ENCODE results near the gene CNIH3. TPM values are rescaled to one million over a fixed set of nuclear protein-coding genes. Genes with fewer than 3 reads are reported as not detected.

The CNIH3 gene
- total RNA-seq, 4 donors from 2014 or later = 1.9 to 7.0 (median 4.0) TPM

DNA sequence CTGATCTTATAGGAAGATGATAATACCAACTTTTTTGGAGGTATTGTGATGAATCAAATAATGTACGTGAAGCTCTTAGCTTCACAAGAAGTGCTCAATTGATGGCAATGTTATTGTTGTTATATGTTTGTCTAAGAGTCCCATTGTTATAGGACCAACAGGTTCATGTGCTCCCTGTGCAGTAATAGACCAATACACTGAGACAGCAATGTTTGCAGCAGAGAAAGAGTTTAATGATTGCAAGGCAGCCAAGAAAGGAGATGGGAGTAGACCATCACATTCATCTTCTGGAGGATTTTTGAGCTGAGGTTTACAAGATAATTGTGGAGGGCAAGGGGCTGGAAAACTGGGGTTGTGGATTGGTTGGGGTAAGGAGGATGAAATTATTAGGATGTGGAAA is 143.0 kb downstream of the CNIH3 start:
- intact Hi-C loops (cut with DNase I) = no loop called here
- 91 to 100% methylated on average over 1 of the region's 1 CpG for WGBS, 2 donors

DNA sequence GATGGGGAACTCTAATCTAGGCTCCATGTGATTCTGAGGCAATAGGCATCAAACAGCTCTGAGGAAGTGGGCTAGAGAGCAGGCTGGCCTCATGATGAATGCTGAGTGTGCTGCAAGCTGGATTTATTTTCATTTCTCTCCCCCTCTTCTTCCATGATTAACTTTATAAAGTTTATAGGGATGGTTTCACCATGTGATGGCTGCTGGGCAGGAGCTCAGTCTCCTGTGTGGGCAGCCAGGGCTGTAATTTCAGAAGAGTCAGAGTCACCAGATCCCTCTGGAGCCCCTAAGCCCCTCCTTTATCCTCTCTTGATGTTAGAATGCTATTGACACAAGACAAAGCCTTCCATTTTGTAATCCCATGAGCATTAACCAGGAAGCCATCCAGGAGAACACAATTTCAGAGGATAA is 143.6 kb downstream of the CNIH3 start:
- intact Hi-C loops (cut with DNase I) = no loop called here
- no peak overlapping the region for H3K27ac ChIP-seq
- H3K9me3 ChIP-seq = no peaks in the 10 kb centered on the region

More for the DNA sequence above, 143.0 kb downstream of the CNIH3 start:
- DNase-seq = no peak
- Histone ChIP-seq H3K27ac (no peak overlapping the region), H3K4me1 (no peaks in the 10 kb centered on the region), H3K27me3 (no peaks in the 10 kb centered on the region), H3K36me3 (no peaks in the 10 kb centered on the region), H3K4me3 (replicated peaks in 1 of 3) (no peak overlapping the region), H3K9me3 (no peaks in the 10 kb centered on the region)
- TF ChIP-seq, protein P1, sequence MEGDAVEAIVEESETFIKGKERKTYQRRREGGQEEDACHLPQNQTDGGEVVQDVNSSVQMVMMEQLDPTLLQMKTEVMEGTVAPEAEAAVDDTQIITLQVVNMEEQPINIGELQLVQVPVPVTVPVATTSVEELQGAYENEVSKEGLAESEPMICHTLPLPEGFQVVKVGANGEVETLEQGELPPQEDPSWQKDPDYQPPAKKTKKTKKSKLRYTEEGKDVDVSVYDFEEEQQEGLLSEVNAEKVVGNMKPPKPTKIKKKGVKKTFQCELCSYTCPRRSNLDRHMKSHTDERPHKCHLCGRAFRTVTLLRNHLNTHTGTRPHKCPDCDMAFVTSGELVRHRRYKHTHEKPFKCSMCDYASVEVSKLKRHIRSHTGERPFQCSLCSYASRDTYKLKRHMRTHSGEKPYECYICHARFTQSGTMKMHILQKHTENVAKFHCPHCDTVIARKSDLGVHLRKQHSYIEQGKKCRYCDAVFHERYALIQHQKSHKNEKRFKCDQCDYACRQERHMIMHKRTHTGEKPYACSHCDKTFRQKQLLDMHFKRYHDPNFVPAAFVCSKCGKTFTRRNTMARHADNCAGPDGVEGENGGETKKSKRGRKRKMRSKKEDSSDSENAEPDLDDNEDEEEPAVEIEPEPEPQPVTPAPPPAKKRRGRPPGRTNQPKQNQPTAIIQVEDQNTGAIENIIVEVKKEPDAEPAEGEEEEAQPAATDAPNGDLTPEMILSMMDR (IDR thresholded peaks at IDR 0.05) = no peak
- TF ChIP-seq POLR2A (IDR thresholded peaks at IDR 0.05) = no peak

DNA sequence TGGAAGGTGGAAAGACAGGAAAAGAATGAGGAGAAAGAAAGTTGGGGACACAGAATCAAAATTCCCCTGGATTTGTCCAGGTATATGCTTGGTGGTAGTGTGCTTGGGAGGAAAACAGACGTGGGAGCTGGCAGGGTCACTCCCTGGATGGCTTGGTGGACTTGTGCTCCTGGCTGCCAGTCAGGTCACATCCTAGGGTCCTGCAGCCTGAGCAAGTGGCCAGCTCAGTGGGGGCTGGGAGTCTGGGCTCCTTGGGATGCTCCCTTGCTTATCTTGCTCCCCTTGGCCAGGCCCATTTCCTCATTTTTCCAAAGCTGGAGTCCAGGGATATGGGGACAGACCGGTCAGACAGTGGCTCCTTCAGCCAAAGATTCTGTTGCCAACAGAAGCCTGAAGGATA is 144.0 kb downstream of the CNIH3 start:
- Histone ChIP-seq H3K27me3 (no peaks in the 10 kb centered on the region), H3K27ac (no peak overlapping the region), H3K36me3 (no peaks in the 10 kb centered on the region), H3K4me1 (no peaks in the 10 kb centered on the region), H3K9me3 (no peaks in the 10 kb centered on the region), H3K4me3 (replicated peaks in 1 of 3) (no peak overlapping the region)
- no peak for DNase-seq
- WGBS, 2 donors = 76 to 88% methylated on average over 2 of the region's 2 CpGs
- intact Hi-C loops (cut with DNase I) = no loop called here
- TF ChIP-seq, protein P1 (IDR thresholded peaks at IDR 0.05) = no peak
- no peak for TF ChIP-seq POLR2A (IDR thresholded peaks at IDR 0.05)

More for the DNA sequence above, 143.6 kb downstream of the CNIH3 start:
- TF ChIP-seq, protein P1 (IDR thresholded peaks at IDR 0.05) = no peak
- no peak for TF ChIP-seq POLR2A (IDR thresholded peaks at IDR 0.05)
- Histone ChIP-seq H3K27me3 (no peaks in the 10 kb centered on the region), H3K4me3 (replicated peaks in 1 of 3) (no peak overlapping the region), H3K4me1 (no peaks in the 10 kb centered on the region), H3K36me3 (no peaks in the 10 kb centered on the region)
- DNase-seq = no peak

DNA sequence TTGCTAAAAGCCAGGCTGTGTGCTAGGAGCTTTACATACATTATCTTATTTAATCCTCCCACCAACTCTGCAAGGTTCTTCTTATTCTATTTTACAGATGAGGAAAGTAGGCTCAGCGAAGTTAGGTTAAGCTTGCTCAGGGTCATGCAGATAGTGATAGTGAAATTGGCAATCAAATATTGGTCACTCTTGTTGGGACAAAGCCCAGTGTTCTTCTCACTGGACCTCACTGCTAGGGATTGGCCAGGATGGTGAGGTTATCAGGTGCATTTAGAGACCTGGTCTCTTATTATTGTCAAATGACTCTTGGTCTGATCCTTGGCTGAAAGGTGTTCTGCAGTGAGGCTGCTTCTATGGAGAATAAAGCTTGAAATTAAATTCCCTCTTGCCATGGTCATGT is 145.1 kb downstream of the CNIH3 start:
- no peak for TF ChIP-seq POLR2A (IDR thresholded peaks at IDR 0.05)
- TF ChIP-seq, protein P1 (IDR thresholded peaks at IDR 0.05) = no peak
- no peaks in the 10 kb centered on the region for H3K4me1 ChIP-seq
- DNase-seq = no peak
- no peaks in the 10 kb centered on the region for H3K36me3 ChIP-seq
- no peaks in the 10 kb centered on the region for H3K9me3 ChIP-seq
- intact Hi-C loops (cut with DNase I) = no loop called here
- no peak overlapping the region for H3K27ac ChIP-seq
- H3K27me3 ChIP-seq = no peaks in the 10 kb centered on the region
- no peak overlapping the region for H3K4me3 ChIP-seq (replicated peaks in 1 of 3)
- 93 to 100% methylated on average over 1 of the region's 1 CpG for WGBS, 2 donors

DNA sequence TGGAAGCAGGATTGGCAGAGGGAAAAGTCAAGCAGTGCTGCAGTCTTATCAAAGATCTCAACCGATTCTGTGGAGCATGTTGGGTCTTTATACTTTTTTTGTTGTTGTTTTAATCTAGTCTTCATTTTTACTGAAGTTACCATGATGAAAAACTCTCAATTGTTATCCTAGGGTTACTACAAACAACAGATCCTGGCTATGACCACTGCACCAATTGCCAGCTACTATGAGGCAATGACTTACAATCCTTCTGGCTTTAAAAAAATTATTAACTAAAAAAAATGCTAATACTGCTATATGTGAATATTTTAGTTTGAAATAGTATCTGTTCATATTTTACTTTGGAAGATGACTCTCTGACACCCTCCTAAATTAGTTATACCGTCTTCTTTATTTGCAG is 145.9 kb downstream of the CNIH3 start:
- Histone ChIP-seq H3K27ac (no peak overlapping the region), H3K4me3 (replicated peaks in 1 of 3) (no peak overlapping the region), H3K4me1 (no peaks in the 10 kb centered on the region), H3K9me3 (no peaks in the 10 kb centered on the region), H3K27me3 (no peaks in the 10 kb centered on the region), H3K36me3 (no peaks in the 10 kb centered on the region)
- no peak for DNase-seq
- intact Hi-C loops (cut with DNase I) = no loop called here
- 77 to 82% methylated on average over 2 of the region's 2 CpGs for WGBS, 2 donors
- TF ChIP-seq POLR2A (IDR thresholded peaks at IDR 0.05) = no peak
- TF ChIP-seq, protein P1 (IDR thresholded peaks at IDR 0.05) = no peak
